Measurements from ENCODE around the gene FSCB. TPM values are rescaled to one million over a fixed set of nuclear protein-coding genes. Genes with fewer than 3 reads are reported as not detected.

FSCB gene
- total RNA-seq, 2 donors from 2014 or later, result not detected

DNA sequence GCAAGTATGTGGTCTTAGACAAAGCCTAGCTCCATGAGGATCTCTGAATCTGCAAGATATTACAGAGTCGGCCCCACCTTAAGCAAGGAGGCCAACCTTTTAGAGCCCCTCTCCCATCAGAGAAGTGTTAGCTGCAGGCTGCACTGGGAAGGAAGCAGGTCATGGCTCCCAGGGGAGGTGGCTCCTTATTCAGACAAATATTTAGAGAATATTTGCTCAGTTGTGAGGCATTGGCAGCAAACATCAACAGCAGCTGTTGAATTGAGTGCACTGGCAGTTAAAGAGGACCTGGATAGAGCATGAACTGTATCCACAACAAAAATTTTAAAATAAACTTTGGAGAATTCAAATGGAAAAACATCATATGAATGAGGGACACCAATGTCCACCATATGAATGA is 44.7 kb downstream of the FSCB start:
- no peak for DNase-seq (ENCODE audit: low spot score)
- Mint-ChIP-seq H3K27me3 (no peaks in the 10 kb centered on the region), H3K4me3 (no peak overlapping the region)

DNA sequence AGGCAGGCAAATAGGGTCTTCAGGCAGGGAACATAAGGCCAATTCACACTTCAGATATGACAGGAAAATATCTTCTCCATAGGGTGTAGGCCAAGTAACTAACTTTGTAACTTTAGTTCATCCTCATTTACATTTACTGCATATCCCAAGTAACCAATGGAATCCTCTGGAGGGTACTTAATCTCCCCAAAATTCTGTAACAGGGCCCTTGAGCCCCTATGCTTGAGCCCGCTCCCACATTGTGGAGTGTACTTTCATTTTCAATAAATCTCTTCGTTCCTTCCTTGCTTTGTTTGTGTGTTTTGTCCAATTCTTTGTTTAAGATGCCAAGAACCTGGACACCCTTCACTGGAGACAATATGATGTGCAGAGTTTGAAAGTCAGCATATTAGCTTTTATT is 45.3 kb downstream of the FSCB start:
- no peaks in the 10 kb centered on the region for H3K36me3 Mint-ChIP-seq
- no peak for DNase-seq (ENCODE audit: low spot score)

More for the DNA sequence above, 44.7 kb downstream of the FSCB start:
- H3K9me3 Mint-ChIP-seq, result peaks cover 14% of the 10 kb centered on the region
- H3K27ac Mint-ChIP-seq, result no peak overlapping the region
- no peaks in the 10 kb centered on the region for H3K36me3 Mint-ChIP-seq
- ATAC-seq, result no peak
- no peaks in the 10 kb centered on the region for H3K4me1 Mint-ChIP-seq (ENCODE audit: low read depth in 2 of 2)

More for the DNA sequence above, 45.3 kb downstream of the FSCB start:
- peaks cover 13% of the 10 kb centered on the region for H3K9me3 Mint-ChIP-seq
- no peak for ATAC-seq
- no peak overlapping the region for H3K27ac Mint-ChIP-seq
- no peak overlapping the region for H3K4me3 Mint-ChIP-seq
- no peaks in the 10 kb centered on the region for H3K27me3 Mint-ChIP-seq
- no peaks in the 10 kb centered on the region for H3K4me1 Mint-ChIP-seq (ENCODE audit: low read depth in 2 of 2)
